Breast epithelium (tissue), 4 donors: ENCODE data around the gene DGKE. TPM values are rescaled to one million over a fixed set of nuclear protein-coding genes. Genes with fewer than 3 reads are reported as not detected.
A peak's percentile ranks its signal among the peaks of the same experiment; 100 is the strongest.

Experiments used
- DNase-seq, 2 donors: peaks; one replicate each; pipeline ENCODE4 v3.0.0-alpha.2; 2019; ENCODE audit warnings: low spot score in 2 of 2
- H3K27ac ChIP-seq, 2 donors: fragments of 200-600 bp; sonication (generic) in 1 of 2; one replicate each; pipeline ENCODE4 v1.5.1; 2016 to 2019; ENCODE audit warnings: mild to moderate bottlenecking in 1 of 2
- H3K27me3 ChIP-seq, 2 donors: fragments of 200-600 bp; sonication (generic) in 1 of 2; one replicate each; pipeline versions ENCODE4 v1.5.1 to v1.6.0; 2017 to 2019; ENCODE audit warnings: control low read depth in 1 of 2, mild to moderate bottlenecking in 1 of 2
- H3K36me3 ChIP-seq: fragments of 200-600 bp; one replicate; pipeline ENCODE4 v1.5.1; 2019
- H3K4me1 ChIP-seq, 2 donors: fragments of 200-600 bp; sonication (generic); one replicate each; pipeline ENCODE4 v1.5.1; 2016 to 2019; ENCODE audit warnings: control low read depth in 1 of 2
- H3K4me3 ChIP-seq, 3 donors: fragments of 200-600 bp; sonication (generic); 1 replicate in 2 of 3; 2 replicates in 1 of 3; pipeline ENCODE4 v1.5.1; 2016 to 2019; ENCODE audit warnings: mild to moderate bottlenecking in 3 of 3, moderate library complexity in 2 of 3
- H3K9me3 ChIP-seq, 2 donors: fragments of 200-600 bp; sonication (generic) in 1 of 2; one replicate each; pipeline ENCODE4 v1.5.1; 2016 to 2019; ENCODE audit warnings: control low read depth in 1 of 2
- POLR2A ChIP-seq: fragments of 450-650 bp; IDR thresholded peaks from one replicate; pipeline ENCODE4 v1.6.1; 2016; ENCODE audit warnings: antibody characterized with exemption, mild to moderate bottlenecking, moderate library complexity
- POLR2AphosphoS5 ChIP-seq, 3 donors: sonication (generic); formaldehyde crosslinking; IDR thresholded peaks; one replicate each; pipeline ENCODE4 v1.6.1; 2017; ENCODE audit warnings: antibody characterized with exemption in 3 of 3
- intact Hi-C: fragments of 100-400 bp; cut with DNase I; formaldehyde crosslinking; loops from one replicate; pipeline ENCODE4 v1.15.1; 2023; ENCODE audit warnings: low total_unique reads
- total RNA-seq, 3 donors: library from RNA; depleted of rRNA; stranded (reverse); fragments of >200 nt; gene quantifications; one replicate each; pipeline ENCODE4 v1.1.0, GENCODE V29; 2016
- TF ChIP-seq, protein P1 (sequence below), 3 donors: fragments of 450-650 bp; IDR thresholded peaks; one replicate each; pipeline ENCODE4 v1.5.1; 2016 to 2017; ENCODE audit warnings: antibody characterized with exemption in 3 of 3, mild to moderate bottlenecking in 3 of 3, moderate library complexity in 3 of 3

The DGKE gene
- total RNA-seq, 3 donors from 2014 or later = 7.0 to 13.8 (median 11.9) TPM

DNA sequence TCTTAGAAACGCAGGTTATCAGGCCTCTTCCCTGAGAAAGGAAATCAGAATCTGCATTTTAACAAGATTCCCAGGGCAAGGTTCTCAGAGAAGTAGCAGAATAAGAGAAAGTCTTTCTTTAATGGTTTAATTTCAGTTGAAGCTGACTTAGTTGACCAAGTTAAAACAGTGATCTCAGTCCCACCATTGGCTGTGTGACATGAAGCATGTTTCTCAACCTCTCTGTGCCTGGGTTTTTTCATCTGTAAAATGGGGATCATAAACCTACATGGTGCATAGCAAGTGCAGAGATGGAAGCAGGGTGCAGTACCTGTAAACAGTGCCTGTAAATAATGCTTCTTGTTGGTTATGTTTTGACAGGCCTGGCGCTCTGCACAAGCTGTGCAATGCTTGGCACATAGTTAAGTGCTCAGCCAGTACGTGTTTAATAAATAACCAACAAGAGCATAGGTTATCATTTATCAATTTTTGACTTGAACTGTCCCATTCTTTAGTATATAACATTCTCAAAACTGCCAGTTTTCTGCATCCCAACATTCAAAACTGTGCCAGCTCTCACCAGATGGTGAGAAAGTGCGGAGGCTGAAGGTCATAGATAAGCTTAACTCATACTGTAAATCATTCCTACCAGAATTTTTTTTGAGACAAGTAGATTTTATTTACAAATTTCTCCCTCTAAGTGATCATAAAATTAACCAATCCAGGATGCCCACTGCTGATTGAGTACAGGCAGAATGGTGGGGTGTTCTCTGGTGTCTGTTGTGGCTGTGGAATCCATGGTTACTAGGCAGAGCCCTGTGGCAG, 7.1 kb upstream of the DGKE start:
- Histone ChIP-seq H3K4me1 (no peaks in the 10 kb centered on the region), H3K36me3 (no peaks in the 10 kb centered on the region), H3K9me3 (no peaks in the 10 kb centered on the region), H3K4me3 (no peak overlapping the region), H3K27ac (no peak overlapping the region), H3K27me3 (no peaks in the 10 kb centered on the region)
- DNase-seq = no peak
- no peak for TF ChIP-seq POLR2AphosphoS5 (IDR thresholded peaks at IDR 0.05)
- no peak for TF ChIP-seq POLR2A
- TF ChIP-seq, protein P1, sequence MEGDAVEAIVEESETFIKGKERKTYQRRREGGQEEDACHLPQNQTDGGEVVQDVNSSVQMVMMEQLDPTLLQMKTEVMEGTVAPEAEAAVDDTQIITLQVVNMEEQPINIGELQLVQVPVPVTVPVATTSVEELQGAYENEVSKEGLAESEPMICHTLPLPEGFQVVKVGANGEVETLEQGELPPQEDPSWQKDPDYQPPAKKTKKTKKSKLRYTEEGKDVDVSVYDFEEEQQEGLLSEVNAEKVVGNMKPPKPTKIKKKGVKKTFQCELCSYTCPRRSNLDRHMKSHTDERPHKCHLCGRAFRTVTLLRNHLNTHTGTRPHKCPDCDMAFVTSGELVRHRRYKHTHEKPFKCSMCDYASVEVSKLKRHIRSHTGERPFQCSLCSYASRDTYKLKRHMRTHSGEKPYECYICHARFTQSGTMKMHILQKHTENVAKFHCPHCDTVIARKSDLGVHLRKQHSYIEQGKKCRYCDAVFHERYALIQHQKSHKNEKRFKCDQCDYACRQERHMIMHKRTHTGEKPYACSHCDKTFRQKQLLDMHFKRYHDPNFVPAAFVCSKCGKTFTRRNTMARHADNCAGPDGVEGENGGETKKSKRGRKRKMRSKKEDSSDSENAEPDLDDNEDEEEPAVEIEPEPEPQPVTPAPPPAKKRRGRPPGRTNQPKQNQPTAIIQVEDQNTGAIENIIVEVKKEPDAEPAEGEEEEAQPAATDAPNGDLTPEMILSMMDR (IDR thresholded peaks at IDR 0.05) = no peak
- intact Hi-C loops = no loop called here

DNA sequence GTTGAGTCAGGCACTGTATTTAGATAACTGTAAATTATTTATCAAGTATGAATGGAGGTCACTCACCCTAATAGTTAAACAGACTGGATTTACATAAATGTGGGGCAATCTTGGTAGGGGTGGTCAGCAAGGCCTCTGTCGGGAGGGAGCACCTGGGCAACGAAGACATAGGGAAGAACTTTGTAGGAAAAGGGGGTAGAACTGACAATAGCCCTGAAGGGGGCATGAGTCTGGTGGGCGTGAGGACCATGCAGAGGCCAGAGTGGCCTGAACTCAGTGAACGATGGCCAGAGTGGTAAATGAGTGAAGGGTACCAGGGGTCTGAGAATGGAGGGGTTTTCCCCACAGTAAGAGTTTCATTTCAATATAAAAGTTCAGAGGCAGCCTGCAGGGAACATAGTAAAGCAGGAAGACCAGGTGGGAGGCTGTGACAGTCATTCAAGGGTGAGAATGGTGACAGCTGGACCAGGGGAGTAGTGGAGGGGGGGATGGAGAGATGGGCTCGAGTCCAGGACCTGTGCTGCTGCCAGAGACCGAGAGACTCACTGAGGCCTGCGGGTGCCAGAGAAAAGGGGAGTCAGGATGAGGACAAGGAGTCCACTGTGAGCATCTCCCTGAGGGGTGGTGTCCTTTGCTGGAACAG, 3.1 kb upstream of the DGKE start:
- intact Hi-C loops = no loop called here
- no peaks in the 10 kb centered on the region for H3K27me3 ChIP-seq
- no peaks in the 10 kb centered on the region for H3K36me3 ChIP-seq

DNA sequence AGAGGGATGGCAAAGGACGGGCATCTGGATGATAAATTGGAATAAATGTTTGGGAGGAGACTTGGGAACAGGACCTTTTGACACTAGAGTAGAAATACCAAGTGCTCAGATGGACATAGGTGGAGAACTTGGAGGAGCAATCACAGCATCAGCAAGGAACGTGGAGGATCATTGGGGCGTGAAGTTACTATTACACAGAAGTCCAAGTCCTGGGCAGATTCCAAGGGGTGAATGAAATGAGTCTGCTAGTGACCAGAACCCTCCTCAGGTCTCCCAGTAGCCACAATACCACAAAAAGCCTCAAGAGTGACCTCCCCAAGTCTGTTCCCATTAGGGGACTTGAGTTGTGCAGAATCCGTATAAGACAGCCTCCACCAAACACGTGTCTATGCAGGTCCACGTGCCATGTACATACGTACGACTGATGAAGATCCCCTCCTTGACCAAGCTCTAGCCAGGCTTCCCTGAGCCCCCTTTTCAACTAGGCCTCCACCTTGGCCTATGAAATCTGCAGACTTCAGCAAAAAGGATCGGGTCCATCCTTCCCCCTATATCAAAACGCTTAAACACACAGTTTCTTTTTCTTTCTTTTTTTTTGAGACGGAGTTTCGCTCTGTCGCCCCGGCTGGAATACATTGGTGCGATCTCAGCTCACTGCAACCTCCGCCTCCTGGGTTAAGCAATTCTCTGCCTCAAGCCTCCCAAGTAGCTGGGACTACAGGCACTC, 2.4 kb upstream of the DGKE start:
- Histone ChIP-seq H3K27me3 (no peaks in the 10 kb centered on the region), H3K36me3 (no peaks in the 10 kb centered on the region), H3K9me3 (no peaks in the 10 kb centered on the region), H3K4me1 (peaks cover 0 to 8% of the 10 kb centered on the region in 2 donors), H3K27ac (no peak overlapping the region), H3K4me3 (no peak overlapping the region)
- no peak for DNase-seq
- TF ChIP-seq POLR2A (no peak), POLR2AphosphoS5 (IDR thresholded peaks at IDR 0.05) (no peak)
- TF ChIP-seq, protein P1 (IDR thresholded peaks at IDR 0.05) = no peak
- intact Hi-C loops = no loop called here

More for the DNA sequence above, 3.1 kb upstream of the DGKE start:
- Histone ChIP-seq H3K4me3 (no peak overlapping the region), H3K27ac (no peak overlapping the region), H3K4me1 (peaks cover 0 to 8% of the 10 kb centered on the region in 2 donors), H3K9me3 (no peaks in the 10 kb centered on the region)
- TF ChIP-seq POLR2A = no peak
- TF ChIP-seq, protein P1 (IDR thresholded peaks at IDR 0.05) = no peak
- no peak for TF ChIP-seq POLR2AphosphoS5 (IDR thresholded peaks at IDR 0.05)
- DNase-seq = no peak

DNA sequence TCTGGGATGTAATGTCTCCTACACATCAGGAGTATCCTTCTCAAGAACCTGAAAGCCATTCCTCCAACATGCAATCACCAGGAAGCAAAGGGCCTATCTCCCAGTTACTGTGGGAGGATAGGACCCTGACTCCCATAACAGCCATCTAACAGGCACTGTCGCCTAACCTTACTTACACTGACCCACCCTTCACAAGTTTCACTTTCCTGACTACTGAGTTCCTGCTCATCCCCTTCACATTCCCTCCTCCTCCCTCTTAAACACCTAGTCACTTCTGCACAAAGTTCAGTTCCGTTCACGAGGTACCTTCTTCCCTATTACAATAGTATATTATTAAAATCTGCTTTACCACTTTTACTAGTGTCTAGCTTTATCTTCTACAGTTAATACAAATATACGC, 1.5 kb upstream of the DGKE start:
- H3K27me3 ChIP-seq = no peaks in the 10 kb centered on the region
- TF ChIP-seq POLR2AphosphoS5 (IDR thresholded peaks at IDR 0.05) (no peak), POLR2A (no peak)
- TF ChIP-seq, protein P1 (IDR thresholded peaks at IDR 0.05) = no peak
- no peak for DNase-seq
- H3K27ac ChIP-seq = no peak overlapping the region
- H3K4me1 ChIP-seq = peaks cover 0 to 8% of the 10 kb centered on the region in 2 donors
- intact Hi-C loops = no loop called here
- H3K4me3 ChIP-seq = peak overlapping the region in 2 of 3 donors; percentile 91 to 94
- H3K36me3 ChIP-seq = no peaks in the 10 kb centered on the region
- H3K9me3 ChIP-seq = no peaks in the 10 kb centered on the region
